ENCODE results near the gene MEIKIN.
"Not testable (repeated sequence)": the region's sequence is repeated elsewhere in the genome, so short reads cannot be mapped to it uniquely, and the experiment has no call there.

The MEIKIN gene

DNA sequence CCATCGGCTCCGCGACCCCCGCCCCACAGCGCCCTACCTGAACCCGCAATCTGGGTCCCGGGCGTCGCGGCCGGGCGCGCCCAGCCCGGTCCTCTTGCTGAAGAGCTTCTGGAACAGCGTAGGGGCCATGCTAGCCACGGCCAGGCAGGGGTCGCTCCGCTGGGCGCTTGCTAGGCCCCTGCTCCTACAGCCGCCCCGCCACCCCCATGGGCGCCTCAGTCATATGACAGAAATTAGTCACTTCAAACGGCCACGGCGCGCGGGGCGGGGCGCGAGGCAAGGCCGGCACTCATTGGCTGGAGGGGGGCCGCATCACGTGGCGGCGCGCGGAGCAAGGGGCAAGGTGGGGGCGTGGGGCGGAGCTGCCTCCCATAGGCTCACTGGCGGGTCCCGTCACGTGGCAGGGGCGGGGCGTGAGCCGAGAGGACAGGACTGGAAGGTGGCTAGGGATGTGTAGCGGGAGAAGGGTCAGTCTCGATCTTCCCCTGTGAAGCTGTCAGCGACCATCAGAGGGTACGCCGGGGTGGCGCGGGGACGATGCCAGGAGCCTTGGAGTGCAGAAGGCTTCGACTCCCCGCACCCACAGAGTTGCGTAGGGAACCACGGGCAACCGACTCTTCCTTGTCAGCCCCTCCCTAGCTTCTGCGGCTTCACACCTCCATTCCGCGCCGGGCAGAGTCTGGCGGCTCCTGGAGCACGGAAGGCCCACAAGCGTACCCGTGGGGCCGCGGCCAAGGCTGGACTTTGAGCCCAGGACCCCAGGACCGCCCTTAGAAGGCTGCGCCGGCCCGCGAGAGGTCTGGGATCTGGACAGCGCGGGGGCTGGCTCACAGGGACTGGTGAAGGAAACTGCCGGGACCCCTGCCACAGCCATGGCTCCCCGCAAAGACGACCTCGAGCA, 148.4 kb downstream of the MEIKIN start, which contains the start of gene FNIP1:
Gene FNIP1, minus strand, starts transcription at position 225 of the 901 bp plus-strand sequence. Its CDS starts 96 bp downstream, at position 129.
- DNase-seq = peak; percentile 99

DNA sequence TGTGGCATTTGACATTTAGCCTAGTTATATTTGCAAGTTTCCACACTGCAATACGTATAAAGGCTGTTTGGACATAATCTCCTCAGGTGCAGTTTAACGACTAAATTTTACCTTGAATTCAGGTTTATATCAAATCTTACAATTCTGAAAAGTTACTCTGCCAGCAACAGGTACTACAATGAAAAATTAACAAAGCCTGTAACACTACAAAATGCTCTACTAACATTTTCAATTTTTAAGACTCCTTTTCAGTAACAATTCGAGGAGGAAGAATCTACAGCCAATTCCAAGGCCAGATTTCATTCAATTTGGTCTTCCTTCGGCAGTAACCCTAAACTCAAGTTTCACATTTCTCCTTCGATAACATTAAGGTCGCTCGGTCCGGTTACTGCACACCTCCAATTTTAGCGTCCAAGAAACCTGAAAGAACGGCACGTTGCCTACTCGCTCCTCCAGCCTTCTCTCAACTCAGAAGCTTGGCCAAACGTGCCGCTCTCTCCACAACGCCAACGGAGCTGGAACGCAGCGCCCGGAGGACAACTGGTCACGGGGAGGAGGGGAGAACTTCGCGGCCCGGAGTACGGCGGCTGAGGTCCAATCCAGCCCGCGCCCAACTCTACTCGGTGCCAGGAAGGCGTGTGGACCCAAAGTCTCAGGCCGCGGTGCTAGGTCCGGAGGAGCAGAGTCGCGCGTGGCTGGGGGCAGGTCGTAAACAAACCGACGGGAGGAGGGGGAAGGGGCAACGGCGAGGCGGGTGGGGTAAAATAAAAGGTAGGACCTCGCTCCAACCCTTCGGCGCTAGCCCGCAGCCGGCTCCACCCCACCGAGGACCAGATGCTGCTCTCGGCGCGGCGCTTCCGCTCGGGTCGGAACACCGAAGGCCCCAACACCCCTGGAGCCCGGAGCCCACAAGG, 149.3 kb downstream of the MEIKIN start:
- peak; percentile 41 for DNase-seq

DNA sequence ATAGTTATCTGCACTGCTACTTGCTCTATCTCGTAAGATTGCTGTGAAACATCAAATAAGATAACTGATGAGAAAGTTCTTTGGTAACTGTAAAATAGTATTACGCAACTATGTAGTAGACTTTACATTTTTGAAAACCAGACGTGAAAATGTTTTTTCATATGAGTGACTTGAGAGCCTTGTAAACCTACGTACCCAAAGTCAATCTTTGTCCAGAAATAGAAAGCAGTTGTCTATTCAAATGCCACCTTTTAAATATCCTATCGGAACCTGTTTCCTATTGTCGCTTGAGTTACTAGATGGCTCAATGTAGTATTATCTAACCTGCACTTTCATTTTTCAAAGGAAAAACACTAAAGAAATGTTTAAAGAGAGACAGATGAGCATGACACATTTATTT, 150.2 kb downstream of the MEIKIN start:
- no peak for DNase-seq

DNA sequence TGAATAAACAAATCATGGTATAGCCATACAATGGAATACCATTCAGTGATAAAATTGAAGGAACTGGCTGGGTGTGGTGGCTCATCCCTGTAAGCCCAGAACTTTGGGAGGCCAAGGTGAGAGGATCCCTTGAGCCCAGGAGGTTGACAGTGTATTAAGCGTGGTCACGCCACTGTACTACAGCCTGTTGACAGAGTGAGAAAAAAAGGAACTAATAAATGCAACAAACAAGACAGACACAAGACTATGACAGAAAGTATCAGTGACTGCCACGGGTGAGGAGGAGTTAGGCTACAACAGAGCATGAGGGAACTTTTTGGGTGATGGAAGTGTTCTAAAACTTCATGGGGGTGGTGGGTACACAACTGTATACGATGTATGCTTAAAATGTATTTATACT, 150.9 kb downstream of the MEIKIN start:
- DNase-seq = no peak

DNA sequence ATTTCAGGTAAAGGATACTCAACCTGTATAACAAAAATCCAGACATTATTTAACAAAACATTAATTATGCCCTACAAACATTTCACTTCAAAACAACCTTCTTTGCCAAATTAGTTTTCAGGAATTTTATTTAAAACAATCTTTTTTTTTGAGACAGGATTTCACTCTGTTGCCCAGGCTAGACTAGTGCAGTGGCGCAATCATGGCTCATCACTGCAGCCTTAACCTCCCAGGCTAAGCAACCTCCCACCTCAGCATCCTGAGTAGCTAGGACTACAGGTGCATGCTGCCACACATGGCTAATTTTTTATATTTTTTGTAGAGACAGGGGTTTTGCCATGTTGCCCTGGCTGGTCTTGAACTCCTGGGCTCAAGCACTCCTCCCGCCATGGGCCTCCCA, 152.6 kb downstream of the MEIKIN start:
- no peak for DNase-seq

DNA sequence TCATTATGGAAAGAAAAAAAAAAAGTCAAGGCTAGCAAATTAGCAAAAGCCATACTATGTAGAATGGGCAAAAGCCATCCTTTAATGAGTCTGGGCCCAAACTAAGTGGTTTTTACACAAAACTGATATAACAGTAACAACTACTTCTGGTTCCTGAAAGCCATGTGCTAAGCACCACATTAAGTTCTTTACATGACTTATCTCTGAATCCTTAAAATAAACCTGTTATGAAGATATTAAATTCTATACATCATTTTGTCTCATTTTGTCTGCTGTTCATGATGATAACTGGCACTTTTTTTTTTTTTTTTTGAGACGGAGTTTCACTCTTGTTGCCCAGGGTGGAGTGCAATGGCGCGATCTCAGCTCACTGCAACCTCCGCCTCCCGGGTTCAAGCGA, 153.6 kb downstream of the MEIKIN start:
- no peak for DNase-seq

DNA sequence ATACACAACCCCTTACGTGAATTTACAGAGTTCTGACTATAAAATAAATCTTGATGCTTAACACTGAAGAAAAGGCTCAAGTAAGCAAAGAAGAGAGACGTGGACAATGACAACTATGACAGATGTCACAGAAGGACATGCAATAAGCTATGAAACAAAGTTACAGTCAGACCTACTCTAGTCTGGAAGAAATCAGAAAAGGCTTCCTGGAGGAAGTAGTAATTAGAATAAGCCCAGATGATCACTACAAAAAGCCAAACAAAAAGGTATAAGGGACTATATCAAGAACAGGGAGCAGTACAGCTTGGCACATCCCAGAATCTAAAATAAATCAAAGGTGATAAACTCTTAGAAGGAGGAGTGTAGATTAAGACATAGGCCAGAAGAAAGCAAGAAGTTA, 154.9 kb downstream of the MEIKIN start:
- no peak for DNase-seq

DNA sequence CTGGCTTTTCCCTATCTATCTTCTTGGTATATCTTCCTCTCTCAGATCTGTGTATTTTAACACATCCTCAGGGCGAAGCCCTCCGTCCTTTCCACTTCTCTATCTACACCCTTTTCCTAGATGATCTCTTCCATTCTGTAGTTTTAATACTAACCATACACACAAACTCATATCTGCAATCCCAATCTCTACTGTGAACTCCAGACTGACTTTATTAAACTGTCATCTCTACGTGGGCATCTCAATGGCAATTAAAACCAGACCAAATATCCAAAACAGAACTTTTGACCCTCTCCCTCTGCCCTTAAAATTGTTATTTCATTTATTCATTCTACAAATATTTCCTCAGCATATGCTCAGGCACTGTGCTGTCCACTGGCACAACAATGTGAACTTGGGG, 155.7 kb downstream of the MEIKIN start:
- DNase-seq = no peak

DNA sequence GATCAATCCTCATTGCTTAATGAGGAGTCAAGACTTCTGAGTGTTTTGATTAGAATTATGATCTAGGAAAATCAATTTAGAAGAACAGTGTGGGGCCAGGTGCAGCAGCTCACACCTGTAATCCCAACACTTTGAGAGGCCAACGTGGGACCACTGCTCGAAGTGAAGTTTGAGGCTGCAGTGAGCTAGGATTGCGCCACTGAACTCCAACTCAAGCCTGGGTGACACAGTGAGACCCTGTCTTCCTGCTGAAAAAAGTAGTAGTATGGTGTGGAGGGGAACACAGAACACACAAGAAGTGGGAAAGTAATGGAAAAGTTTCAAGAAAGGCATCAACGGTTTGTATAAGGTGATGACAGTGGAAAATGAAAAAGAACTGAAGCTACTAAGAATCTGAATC, 157.7 kb downstream of the MEIKIN start:
- DNase-seq = no peak

DNA sequence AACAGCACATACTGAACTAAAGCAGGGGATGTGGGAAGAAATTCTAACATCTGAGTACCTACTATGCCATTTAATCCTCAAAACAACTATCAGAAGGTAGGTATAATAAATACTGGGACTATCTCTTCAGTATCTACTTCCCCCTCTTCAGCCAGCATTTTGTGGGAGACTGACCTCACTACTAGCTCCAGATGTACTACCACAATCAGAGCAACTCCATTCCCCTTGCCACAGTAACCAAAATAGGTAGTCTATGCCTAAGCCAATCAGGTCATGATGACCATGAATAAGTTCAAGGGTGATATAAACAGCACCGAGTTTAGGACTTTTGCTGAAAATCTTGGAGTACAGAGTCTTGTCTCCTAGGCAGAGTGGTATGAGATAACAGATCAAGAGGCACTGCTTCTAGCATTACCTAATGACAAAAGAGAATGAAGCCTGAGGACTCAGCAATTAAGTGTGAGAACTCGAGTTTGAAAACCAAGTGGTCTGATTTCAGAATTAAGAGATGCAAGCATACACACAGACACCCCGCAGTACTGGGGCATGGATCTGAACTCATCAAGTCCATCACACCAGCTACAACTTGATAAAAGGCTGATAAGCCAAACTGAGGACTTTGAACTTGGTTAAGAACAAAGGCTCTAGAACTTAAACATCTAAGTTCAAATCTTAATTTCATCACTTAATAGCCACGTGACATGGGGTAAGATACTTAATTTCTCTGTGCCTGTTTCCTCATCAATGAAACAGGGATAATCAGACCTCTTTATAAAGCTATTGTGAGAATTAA, 158.4 kb downstream of the MEIKIN start:
- DNase-seq = no peak

DNA sequence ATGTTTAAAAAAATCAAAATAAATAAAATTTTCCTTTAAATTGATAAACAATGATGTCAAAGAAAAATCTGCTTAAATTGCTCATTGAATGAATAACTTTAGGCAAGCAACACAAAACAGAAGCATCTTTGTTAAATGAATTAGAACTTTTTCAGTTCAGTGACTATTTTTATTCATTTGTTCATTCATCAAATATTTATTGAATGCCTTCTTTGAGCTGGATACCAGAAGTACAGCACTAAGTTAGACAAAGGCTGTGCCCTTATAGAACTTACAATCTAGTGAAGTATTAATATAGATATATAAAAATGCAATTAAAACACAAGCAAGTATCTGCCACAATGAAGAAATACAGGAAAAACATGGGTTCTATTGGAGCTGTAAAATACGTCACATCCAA, 159.4 kb downstream of the MEIKIN start:
- DNase-seq = no peak

DNA sequence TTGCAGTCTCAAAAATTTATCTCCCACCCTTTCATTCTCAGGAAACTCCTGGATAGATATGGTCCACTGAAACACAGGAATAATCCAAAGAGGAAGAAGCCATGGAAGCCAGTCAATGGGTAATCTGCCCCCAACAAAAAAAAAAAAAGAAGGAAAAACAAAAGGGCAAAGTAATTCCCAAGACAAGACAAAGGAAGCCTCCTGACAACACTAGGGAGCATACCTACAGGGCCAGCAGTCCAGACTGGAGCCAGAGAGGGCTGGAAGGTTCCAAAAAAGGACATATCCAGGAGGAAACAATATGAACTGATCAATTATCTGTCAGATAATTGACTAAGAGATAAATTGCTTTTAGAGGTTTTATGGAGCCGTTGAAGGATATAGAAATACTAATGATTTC, 161.6 kb downstream of the MEIKIN start:
- DNase-seq = no peak

DNA sequence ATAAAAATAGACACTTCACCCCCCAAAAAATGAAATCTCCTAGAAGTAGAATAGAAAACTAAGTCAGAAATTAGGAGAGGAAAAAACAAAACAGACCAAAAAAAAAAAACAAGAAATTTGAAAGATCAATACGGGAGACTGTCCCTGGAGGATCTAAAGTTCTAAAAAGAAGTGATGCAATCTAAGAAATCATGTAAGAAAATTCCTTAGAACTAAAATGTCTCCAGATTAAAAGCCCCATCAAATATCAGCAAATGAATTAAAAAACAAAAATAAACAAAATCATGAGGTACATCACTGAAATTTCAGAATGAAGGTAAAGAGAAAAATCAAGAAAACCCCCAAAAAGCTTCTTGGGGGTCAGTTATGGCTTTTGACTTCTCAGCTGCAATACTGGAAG, 162.1 kb downstream of the MEIKIN start:
- no peak for DNase-seq

DNA sequence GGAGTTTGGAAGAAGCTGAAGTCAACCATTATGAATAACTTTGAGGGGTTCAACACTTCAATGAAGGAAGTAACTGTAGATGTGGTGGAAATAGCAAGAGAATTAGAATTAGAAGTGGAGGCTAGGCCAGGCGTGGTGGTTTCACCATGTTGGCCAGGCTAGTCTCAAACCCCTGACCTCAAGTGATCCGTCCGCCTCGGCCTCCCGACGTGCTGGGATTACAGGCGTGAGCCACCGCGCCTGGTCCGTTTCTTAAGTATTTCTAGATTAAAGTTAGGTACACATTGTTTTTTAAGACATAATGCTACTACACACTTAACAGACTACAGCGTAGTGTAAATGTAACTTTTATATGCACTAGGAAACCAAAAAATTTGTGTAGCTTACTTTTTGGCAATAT, 162.7 kb downstream of the MEIKIN start:
- no peak for DNase-seq

DNA sequence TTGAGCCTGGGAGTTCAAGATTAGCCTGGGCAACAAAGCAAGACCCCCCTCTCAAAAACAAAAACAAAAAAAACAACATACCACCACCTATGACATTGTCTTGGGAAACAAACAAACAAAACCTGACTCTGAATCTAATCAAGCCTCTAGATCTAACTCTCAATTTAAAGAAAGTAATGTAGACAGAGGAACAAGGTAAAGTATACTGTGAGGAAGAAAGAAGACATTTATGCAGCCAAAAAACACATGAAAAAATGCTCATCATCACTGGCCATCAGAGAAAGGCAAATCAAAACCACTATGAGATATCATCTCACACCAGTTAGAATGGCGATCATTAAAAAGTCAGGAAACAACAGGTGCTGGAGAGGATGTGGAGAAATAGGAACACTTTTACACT, 167.3 kb downstream of the MEIKIN start:
- DNase-seq = not testable (repeated sequence)

DNA sequence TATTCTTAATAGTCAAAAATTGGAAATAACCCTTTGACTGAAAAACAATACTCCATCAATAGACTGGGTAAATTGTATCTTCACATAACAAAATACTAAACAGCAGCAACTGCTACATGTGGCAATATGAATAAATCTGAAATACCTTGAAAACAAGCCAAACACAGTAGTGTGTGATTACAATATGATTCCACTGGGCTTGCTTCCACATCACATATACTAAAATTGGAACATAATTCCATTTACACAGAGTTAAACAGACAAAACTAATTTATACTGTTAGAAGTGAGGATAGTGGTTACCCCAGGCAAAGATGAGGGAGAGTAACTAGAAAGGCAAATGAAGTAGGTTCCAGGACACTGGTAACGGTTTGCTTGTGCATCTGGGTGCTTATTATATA, 169.0 kb downstream of the MEIKIN start:
- no peak for DNase-seq

DNA sequence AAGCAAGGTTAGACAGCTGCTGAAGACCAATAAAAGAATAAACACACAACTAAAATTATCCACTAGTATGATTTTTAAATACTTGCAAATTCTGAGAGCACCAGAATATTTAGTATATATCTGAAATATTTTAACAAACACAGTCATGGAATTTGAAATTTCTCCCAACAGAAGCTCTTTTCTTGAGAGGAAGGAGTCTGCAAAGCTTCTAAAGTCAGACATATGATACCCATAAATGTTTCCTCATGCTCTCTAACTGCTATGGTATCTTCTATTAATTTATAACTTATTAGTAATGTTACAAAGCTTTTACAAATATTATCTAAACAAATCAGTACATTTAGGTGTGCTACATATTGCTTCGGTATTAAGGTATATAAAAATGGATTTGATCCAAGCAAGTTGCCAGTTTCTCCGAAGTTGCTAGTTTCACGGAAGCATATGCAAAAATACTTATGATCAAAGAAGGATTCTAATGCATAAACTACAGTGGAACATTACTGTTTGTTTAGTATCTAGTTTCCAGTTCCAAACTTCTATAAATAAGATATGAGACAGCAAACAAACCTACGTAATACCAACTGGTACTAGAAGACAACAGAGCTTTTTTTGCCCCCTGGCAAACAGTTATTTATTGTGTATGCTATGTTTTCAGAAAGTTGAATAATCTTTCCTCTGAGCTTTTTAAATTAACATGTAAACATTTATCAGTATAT, 170.7 kb downstream of the MEIKIN start:
- DNase-seq = no peak

DNA sequence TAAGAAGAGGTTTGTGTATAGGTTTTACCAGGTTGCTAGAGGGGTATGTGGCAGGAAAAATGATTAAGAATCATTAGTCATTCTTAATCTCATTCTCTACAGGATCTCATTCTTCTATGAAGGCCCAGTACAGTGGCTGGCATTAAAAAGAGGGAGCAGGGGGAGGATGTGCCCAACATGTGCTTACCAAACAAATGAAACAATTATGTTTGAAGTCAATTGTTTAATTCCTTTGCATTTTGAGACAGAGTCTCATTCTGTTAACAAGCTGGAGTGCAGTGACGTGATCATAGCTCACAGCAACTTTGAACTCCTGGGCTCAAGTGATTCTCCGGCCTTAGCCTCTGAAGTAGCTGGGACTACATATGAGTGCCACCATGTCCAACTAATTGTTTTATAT, 171.7 kb downstream of the MEIKIN start:
- no peak for DNase-seq

DNA sequence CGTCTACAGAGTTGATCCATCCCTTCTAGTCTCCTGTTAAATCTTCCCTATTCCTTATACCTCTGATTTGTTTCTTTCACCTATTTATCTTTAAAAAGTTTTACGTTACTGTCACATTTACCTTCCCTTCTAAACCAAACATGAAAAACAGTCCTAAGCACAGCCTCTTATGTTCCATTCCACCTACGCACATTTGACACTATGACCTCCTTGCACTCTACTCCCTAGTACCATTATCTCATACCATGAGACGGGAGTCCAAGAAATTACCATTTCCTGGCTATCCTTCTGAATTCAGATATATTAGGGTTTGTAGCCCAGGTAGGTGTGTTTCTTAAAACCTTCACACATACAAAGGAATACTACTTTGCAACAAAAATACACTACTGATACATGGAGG, 173.8 kb downstream of the MEIKIN start:
- DNase-seq = no peak

DNA sequence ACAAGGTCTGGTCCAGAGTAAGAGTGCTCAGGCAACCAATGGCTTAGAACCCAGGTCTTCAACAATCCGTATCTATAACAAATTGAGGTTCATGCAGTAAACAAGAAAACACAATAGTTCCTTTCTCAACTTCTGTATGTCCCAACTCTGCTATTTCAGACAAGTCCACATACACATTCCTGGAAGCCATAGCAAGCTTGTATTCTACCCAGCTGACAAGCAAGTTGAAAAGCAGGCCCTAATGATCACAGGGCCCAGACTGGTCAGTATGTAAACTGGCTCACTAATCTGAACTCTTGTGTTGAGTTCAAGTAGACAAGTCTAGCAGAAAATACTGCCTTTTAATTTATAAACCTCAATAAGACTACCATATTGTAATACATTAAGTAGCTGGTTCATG, 175.5 kb downstream of the MEIKIN start:
- DNase-seq = no peak

DNA sequence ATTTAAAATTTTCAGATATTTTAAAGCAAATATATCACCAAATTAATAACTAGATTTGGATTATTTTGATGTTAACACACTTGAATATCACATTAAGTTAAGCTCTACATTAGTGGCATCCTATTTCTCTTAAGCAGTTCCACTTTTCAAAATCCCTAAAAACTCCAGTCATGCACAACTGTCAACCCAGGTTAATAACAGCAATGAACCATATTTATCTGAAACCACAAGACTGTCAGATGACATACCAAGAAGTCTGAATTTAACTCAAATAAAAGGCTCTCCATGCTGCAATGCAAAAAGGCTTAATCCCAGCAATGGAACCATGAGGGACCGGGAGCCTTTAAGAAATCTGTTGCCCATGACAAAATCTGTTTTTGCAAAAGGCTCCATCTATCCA, 176.1 kb downstream of the MEIKIN start:
- DNase-seq = no peak

DNA sequence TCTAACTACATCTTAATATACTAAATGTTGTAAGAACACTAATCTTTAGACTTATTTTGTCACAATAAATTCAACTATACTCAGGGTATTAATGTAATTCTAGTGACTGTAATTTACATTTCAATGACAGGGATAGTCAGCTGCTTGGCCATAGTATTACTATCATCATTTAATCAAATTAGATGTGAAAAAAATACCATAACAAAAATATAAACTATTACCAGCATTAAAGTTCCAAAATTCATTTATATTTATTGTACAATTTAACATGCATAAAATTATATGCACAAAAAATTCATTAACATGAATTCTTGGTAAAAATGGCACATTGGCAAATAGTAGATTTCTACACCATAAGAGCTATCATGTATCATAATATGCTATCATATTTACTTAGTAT, 177.6 kb downstream of the MEIKIN start:
- no peak for DNase-seq

Measured in activated CD4-positive, alpha-beta T cell treated with anti-CD3 and anti-CD28 coated beads, Interleukin-10, Interleukin-2, amounts not matched to agents 100 ng/mL and 50 ng/mL, durations not matched to agents 16 hours and 8 hours (primary cell).